Renal pelvis (tissue), 12 donors: ENCODE measurements around the gene SLC52A1. TPM values are rescaled to one million over a fixed set of nuclear protein-coding genes. Genes with fewer than 3 reads are reported as not detected.
"Not testable (repeated sequence)": the region's sequence is repeated elsewhere in the genome, so short reads cannot be mapped to it uniquely, and the experiment has no call there.

ENCODE experiments used
- DNase-seq: peaks from one replicate; pipeline ENCODE4 v3.0.0-alpha.2; 2013
- long read RNA-seq, 16 experiments: transcript quantifications; one replicate each; lab custom pipeline, GENCODE V29; 2026
- polyA plus RNA-seq, 3 donors: library from polyadenylated mRNA; unstranded; fragments of 120-200 nt; gene quantifications; one replicate each; pipeline ENCODE4 v1.2.1, GENCODE V29; 2013; ENCODE audit not compliant: insufficient read length in 3 of 3

SLC52A1 gene
- under 1 TPM; 0.24 to 0.42 (median 0.41) TPM for polyA plus RNA-seq
- long read RNA-seq, donor 1, result 0 reads
- long read RNA-seq, donor 2, result 0 reads
- long read RNA-seq, donor 3, result 0 reads
- long read RNA-seq, donor 4, result 0 reads
- long read RNA-seq, donor 5, result 0 reads
- long read RNA-seq, donor 6, result 0 reads
- long read RNA-seq, donor 7, result 0 reads
- long read RNA-seq, donor 8, result 0 reads
- long read RNA-seq, donor 9, result 0 reads
- long read RNA-seq, donor 10, result 0 reads
- long read RNA-seq, donor 11, result 0 reads
- long read RNA-seq, donor 12, partial matches to known transcripts, result 0 of 1 reads
- long read RNA-seq, donor 12, other reads (novel, unspliced or antisense), result 0 of 1 reads
- long read RNA-seq, donor 13, result 0 reads
- long read RNA-seq, donor 14, result 0 reads
- long read RNA-seq, donor 15, result 0 reads
- long read RNA-seq, donor 16, result 0 reads

- no peak for DNase-seq
Observed at GRCh38 chr17:5035315-5035714, at the start of gene SLC52A1. SLC52A1 (minus strand) TSS chr17:5035426; CDS start chr17:5034606, 820 bp downstream.

GRCh38 chr17:5080591-5080990 is 45.4 kb upstream of the SLC52A1 start:
- no peak for DNase-seq

GRCh38 chr17:5078106-5079028 is 43.1 kb upstream of the SLC52A1 start, which contains the start of gene ZFP3:
ZFP3 (plus strand) TSS chr17:5078467; CDS start chr17:5091505, 13,038 bp downstream.
- DNase-seq, result peak; percentile 83

- DNase-seq, result no peak
Observed at GRCh38 chr17:5077781-5078105, 42.5 kb upstream of the SLC52A1 start.

- not testable (repeated sequence) for DNase-seq
Observed at GRCh38 chr17:5077275-5077674, 42.0 kb upstream of the SLC52A1 start.

- not testable (repeated sequence) for DNase-seq
Observed at GRCh38 chr17:5075472-5075871, 40.2 kb upstream of the SLC52A1 start.

- no peak for DNase-seq
Observed at GRCh38 chr17:5069724-5070123, 34.5 kb upstream of the SLC52A1 start.

- no peak for DNase-seq
Observed at GRCh38 chr17:5068236-5068635, 33.0 kb upstream of the SLC52A1 start.

GRCh38 chr17:5065227-5065744 is 30.1 kb upstream of the SLC52A1 start:
- DNase-seq, result no peak

- DNase-seq, result no peak
Observed at GRCh38 chr17:5055543-5055942, 20.3 kb upstream of the SLC52A1 start.

GRCh38 chr17:5050278-5050677 is 15.1 kb upstream of the SLC52A1 start:
- peak; percentile 35 for DNase-seq

GRCh38 chr17:5049314-5049841 is 14.2 kb upstream of the SLC52A1 start:
- no peak for DNase-seq

- DNase-seq, result no peak
Observed at GRCh38 chr17:5047446-5047845, 12.2 kb upstream of the SLC52A1 start.

- no peak for DNase-seq
Observed at GRCh38 chr17:5045496-5045895, 10.3 kb upstream of the SLC52A1 start.

GRCh38 chr17:5044630-5045029 is 9.4 kb upstream of the SLC52A1 start:
- no peak for DNase-seq

- DNase-seq, result no peak
Observed at GRCh38 chr17:5043524-5043923, 8.3 kb upstream of the SLC52A1 start.

GRCh38 chr17:5042157-5043022 is 7.2 kb upstream of the SLC52A1 start:
- no peak for DNase-seq

GRCh38 chr17:5034651-5035050 is 575 bp downstream of the SLC52A1 start:
- DNase-seq, result no peak

- no peak for DNase-seq
Observed at GRCh38 chr17:5034063-5034462, 1.2 kb downstream of the SLC52A1 start.

GRCh38 chr17:5033352-5034015 is 1.7 kb downstream of the SLC52A1 start:
- no peak for DNase-seq

- DNase-seq, result no peak
Observed at GRCh38 chr17:5032865-5033264, 2.4 kb downstream of the SLC52A1 start.
